Right lobe of liver (tissue), 4 donors: ENCODE measurements around the gene UBE2M.

Experiments used
- POLR2A ChIP-seq: fragments of 450-650 bp; IDR thresholded peaks from one replicate; pipeline ENCODE4 v1.6.1; 2017; ENCODE audit warnings: antibody characterized with exemption, mild to moderate bottlenecking
- TF ChIP-seq, protein P1 (sequence below), 4 donors: fragments of 200-600 bp in 3 of 4; fragments of 450-650 bp in 1 of 4; IDR thresholded peaks; one replicate each; pipeline versions ENCODE4 v1.5.1 to v1.8.0; 2016 to 2022; ENCODE audit warnings: antibody characterized with exemption in 4 of 4, mild to moderate bottlenecking in 2 of 4
- donor health status: DM: no; HTN: no; CAD: no.
- donor health status: DM: no; HTN: no; CAD: no.
- donor health status: DM: no; HTN: yes; CAD: no.

DNA sequence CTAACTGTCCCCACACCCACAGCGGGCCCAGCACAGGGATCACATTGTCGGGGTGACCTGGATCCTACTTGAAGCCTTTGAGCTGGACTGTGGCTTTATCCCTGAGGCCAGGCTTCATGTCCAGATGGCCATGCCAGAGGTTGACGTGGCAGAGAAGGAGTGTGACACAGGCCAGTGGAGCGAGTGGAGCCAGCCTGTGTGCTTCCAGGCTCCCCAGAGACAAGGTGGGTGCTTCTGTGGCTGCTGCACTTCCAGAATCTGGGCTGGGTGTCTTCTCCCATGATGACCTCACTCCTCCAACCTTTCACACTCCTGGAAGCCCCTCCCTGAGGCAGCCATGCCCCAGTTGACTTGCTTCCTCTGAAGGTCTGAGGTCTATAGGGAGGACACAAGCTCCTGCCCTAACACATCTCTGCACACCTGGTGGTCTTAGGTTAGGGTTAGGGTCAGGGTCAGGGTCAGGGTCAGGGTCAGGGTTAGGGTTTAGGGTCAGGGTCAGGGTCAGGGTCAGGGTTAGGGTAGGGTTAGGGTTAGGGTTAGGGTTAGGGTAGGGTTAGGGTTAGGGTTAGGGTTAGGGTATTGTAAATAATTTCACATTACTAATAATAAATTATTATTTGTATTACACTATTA is 27.8 kb upstream of the UBE2M start:
- TF ChIP-seq, protein P1, sequence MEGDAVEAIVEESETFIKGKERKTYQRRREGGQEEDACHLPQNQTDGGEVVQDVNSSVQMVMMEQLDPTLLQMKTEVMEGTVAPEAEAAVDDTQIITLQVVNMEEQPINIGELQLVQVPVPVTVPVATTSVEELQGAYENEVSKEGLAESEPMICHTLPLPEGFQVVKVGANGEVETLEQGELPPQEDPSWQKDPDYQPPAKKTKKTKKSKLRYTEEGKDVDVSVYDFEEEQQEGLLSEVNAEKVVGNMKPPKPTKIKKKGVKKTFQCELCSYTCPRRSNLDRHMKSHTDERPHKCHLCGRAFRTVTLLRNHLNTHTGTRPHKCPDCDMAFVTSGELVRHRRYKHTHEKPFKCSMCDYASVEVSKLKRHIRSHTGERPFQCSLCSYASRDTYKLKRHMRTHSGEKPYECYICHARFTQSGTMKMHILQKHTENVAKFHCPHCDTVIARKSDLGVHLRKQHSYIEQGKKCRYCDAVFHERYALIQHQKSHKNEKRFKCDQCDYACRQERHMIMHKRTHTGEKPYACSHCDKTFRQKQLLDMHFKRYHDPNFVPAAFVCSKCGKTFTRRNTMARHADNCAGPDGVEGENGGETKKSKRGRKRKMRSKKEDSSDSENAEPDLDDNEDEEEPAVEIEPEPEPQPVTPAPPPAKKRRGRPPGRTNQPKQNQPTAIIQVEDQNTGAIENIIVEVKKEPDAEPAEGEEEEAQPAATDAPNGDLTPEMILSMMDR (IDR thresholded peaks at IDR 0.05) = no peak
- TF ChIP-seq POLR2A = no peak
